HCT116 (cell line): Measurements from ENCODE around the gene EEFSEC.

ENCODE experiments used
- EZH2 ChIP-seq: fragments of 200-600 bp; sonication (generic); IDR thresholded peaks from 2 replicates; pipeline ENCODE4 v1.6.1; 2017; ENCODE audit warnings: antibody characterized with exemption, mixed run types
- JUND ChIP-seq: IDR thresholded peaks from 2 replicates; pipeline ENCODE4 v1.6.1; 2012
- POLR2AphosphoS5 ChIP-seq: IDR thresholded peaks from 2 replicates; pipeline ENCODE4 v1.6.1; 2011; ENCODE audit warnings: mild to moderate bottlenecking, low read depth, low read length, moderate library complexity
- RAD21 ChIP-seq: IDR thresholded peaks from 2 replicates; pipeline ENCODE4 v1.6.1; 2012; ENCODE audit warnings: low read depth, mild to moderate bottlenecking
- YY1 ChIP-seq: IDR thresholded peaks from 2 replicates; pipeline ENCODE4 v1.6.1; 2011; ENCODE audit warnings: low read length, low read depth, moderate library complexity, mild to moderate bottlenecking; ENCODE audit not compliant: insufficient replicate concordance; ENCODE audit errors: extremely low read depth
- TF ChIP-seq, protein P1 (sequence below): IDR thresholded peaks from 2 replicates; pipeline ENCODE4 v1.6.1; 2012
- TF ChIP-seq, protein P2 (sequence below), 3 experiments: fragments of 200-600 bp in 1 of 3; sonication (generic) in 1 of 3; IDR thresholded peaks in 2 of 3; conservative IDR thresholded peaks in 1 of 3; 2 replicates each; pipeline ENCODE4 v1.5.1; 2012 to 2017; ENCODE audit warnings: low read depth in 2 of 3, low read length in 2 of 3, antibody characterized with exemption in 1 of 3, borderline replicate concordance in 1 of 3, control low read depth in 1 of 3, mild to moderate bottlenecking in 1 of 3, mixed read lengths in 1 of 3, mixed run types in 1 of 3, moderate library complexity in 1 of 3; ENCODE audit not compliant: insufficient read depth in 1 of 3

DNA sequence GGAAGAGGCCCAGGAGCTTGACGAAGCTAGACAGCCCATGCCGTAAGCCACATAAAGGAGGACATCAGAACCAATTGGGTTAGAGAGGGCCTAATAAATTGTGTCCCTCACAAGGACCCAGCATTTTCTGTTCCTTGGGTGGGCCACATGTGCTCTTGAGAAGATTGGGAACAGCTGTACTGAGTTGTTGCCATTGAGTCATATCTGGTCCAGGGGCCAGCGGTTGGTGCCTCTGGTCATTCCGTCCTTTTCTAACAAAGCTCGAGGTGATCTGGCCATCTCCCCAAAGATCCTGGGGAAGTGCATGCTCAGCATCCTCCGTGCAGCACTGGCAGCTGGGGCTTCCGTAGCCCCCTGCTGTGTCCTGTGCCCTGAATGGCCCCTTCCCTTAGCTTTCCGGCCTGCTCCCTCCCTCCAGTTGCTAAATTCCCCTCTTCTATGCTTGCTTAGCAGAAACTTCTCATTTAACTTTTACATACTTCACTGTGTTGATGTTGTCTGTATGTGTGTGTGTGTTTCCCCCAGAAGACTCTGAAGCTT lies 73.0 kb downstream of the EEFSEC start:
- TF ChIP-seq EZH2 (no peak), JUND (no peak), POLR2AphosphoS5 (no peak), RAD21 (no peak), YY1 (no peak)
- TF ChIP-seq, protein P1, sequence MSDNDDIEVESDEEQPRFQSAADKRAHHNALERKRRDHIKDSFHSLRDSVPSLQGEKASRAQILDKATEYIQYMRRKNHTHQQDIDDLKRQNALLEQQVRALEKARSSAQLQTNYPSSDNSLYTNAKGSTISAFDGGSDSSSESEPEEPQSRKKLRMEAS: no peak
- TF ChIP-seq, protein P2, sequence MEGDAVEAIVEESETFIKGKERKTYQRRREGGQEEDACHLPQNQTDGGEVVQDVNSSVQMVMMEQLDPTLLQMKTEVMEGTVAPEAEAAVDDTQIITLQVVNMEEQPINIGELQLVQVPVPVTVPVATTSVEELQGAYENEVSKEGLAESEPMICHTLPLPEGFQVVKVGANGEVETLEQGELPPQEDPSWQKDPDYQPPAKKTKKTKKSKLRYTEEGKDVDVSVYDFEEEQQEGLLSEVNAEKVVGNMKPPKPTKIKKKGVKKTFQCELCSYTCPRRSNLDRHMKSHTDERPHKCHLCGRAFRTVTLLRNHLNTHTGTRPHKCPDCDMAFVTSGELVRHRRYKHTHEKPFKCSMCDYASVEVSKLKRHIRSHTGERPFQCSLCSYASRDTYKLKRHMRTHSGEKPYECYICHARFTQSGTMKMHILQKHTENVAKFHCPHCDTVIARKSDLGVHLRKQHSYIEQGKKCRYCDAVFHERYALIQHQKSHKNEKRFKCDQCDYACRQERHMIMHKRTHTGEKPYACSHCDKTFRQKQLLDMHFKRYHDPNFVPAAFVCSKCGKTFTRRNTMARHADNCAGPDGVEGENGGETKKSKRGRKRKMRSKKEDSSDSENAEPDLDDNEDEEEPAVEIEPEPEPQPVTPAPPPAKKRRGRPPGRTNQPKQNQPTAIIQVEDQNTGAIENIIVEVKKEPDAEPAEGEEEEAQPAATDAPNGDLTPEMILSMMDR (IDR thresholded peaks at IDR 0.05 in 2 of 3, conservative IDR thresholded peaks at IDR 0.05 in 1 of 3; ENCODE audit: borderline replicate concordance in 1 of 3, insufficient read depth in 1 of 3, low read depth in 2 of 3, low read length in 2 of 3): no peak
